Natural killer cell (primary cell): ENCODE results near the gene ADIPOR2. TPM values are rescaled to one million over a fixed set of nuclear protein-coding genes. Genes with fewer than 3 reads are reported as not detected.

ENCODE experiments used
- ATAC-seq, 3 donors: fragments of 150-1000 bp in 2 of 3; fragments of 200-7000 bp in 1 of 3; cut with Tn5 transposase; 1 replicate in 1 of 3; 2 replicates in 2 of 3; pipeline ENCODE4 v1.10.0; 2021; ENCODE audit warnings: mild to moderate bottlenecking in 2 of 3, moderate library complexity in 2 of 3
- DNase-seq, 2 donors: peaks; one replicate each; pipeline versions ENCODE4 v3.0.0 to v3.0.0-alpha.2; 2013 to 2021; ENCODE audit warnings: mixed read lengths in 1 of 2
- H3K27ac ChIP-seq: one replicate; pipeline ENCODE4 v1.5.1; 2013; ENCODE audit warnings: mild to moderate bottlenecking, low read length
- H3K27me3 ChIP-seq: one replicate; pipeline ENCODE4 v1.6.1; 2013; ENCODE audit warnings: low read length; ENCODE audit not compliant: control insufficient read depth, insufficient read depth
- H3K36me3 ChIP-seq: one replicate; pipeline ENCODE4 v1.6.1; 2013; ENCODE audit warnings: low read length; ENCODE audit not compliant: control insufficient read depth, insufficient read depth
- H3K4me1 ChIP-seq: one replicate; pipeline ENCODE4 v1.6.1; 2013; ENCODE audit warnings: low read length; ENCODE audit not compliant: control insufficient read depth, insufficient read depth
- H3K4me3 ChIP-seq: one replicate; pipeline ENCODE4 v1.5.1; 2013; ENCODE audit warnings: low read length
- H3K9me3 ChIP-seq: one replicate; pipeline ENCODE4 v1.6.1; 2013; ENCODE audit warnings: low read length; ENCODE audit not compliant: control insufficient read depth, insufficient read depth
- H3K27ac Mint-ChIP-seq, 2 donors: one replicate each; pipeline ENCODE4 v1.8.0; 2022; ENCODE audit warnings: mild to moderate bottlenecking in 2 of 2, mixed read lengths in 2 of 2, moderate library complexity in 1 of 2
- H3K27me3 Mint-ChIP-seq, 2 donors: one replicate each; pipeline ENCODE4 v1.8.0; 2022; ENCODE audit warnings: low read depth in 2 of 2, mixed read lengths in 2 of 2
- H3K36me3 Mint-ChIP-seq: one replicate; pipeline ENCODE4 v1.8.0; 2022; ENCODE audit warnings: mixed read lengths
- H3K4me1 Mint-ChIP-seq, 2 donors: one replicate each; pipeline ENCODE4 v1.8.0; 2022; ENCODE audit warnings: mixed read lengths in 2 of 2
- H3K4me3 Mint-ChIP-seq: one replicate; pipeline ENCODE4 v1.8.0; 2022; ENCODE audit warnings: mild to moderate bottlenecking, moderate library complexity, mixed read lengths
- H3K9me3 Mint-ChIP-seq, 2 donors: one replicate each; pipeline ENCODE4 v1.8.0; 2022; ENCODE audit warnings: mixed read lengths in 2 of 2
- CTCF ChIP-seq: fragments of 200-600 bp; IDR thresholded peaks from one replicate; pipeline ENCODE4 v1.8.0; 2022; ENCODE audit warnings: antibody characterized with exemption
- WGBS: methylation state at CpG from one replicate; pipeline ENCODE4 v1.1.7; 2013; ENCODE audit warnings: missing lambda C conversion rate; ENCODE audit not compliant: insufficient coverage; 5-methylcytosine and 5-hydroxymethylcytosine counted together
- intact Hi-C: fragments of 100-400 bp; cut with micrococcal nuclease; formaldehyde crosslinking; loops from one replicate; pipeline ENCODE4 v1.14.2; 2022
- total RNA-seq, 4 donors: library from RNA; stranded (reverse); fragments of 120-200 nt in 1 of 4; gene quantifications; one replicate each; pipeline versions ENCODE4 v1.2.3 to v1.2.4, GENCODE V29; 2013 to 2022

Gene ADIPOR2
- total RNA-seq, 3 donors from 2014 or later (not counting 1 experiment from before 2014, with no cell fraction given) = 38.6 to 48.3 (median 44.0) TPM

GRCh38 chr12:1666215-1666614, 24.7 kb upstream of the ADIPOR2 start:
- DNase-seq (no peak), ATAC-seq (no peak)
- WGBS = 73% methylated on average over 3 of the region's 5 CpGs
- Histone ChIP-seq H3K4me3 (no peak overlapping the region), H3K4me1 (peaks cover 54% of the 10 kb centered on the region), H3K27ac (no peak overlapping the region), H3K36me3 (no peaks in the 10 kb centered on the region), H3K9me3 (no peaks in the 10 kb centered on the region), H3K27me3 (no peaks in the 10 kb centered on the region)
- Mint-ChIP-seq H3K27ac (peak overlapping the region; percentile 77 to 93), H3K27me3 (no peaks in the 10 kb centered on the region), H3K4me1 (peaks cover 61 to 71% of the 10 kb centered on the region in 2 donors), H3K4me3 (peak overlapping the region; percentile 39), H3K36me3 (no peaks in the 10 kb centered on the region), H3K9me3 (no peaks in the 10 kb centered on the region)
- no peak for TF ChIP-seq CTCF
- intact Hi-C loops = no loop called here

- H3K36me3 ChIP-seq = no peaks in the 10 kb centered on the region
- 16% methylated on average over 1 of the region's 2 CpGs for WGBS
- Mint-ChIP-seq H3K9me3 (no peaks in the 10 kb centered on the region), H3K4me3 (peak overlapping the region; percentile 67), H3K36me3 (no peaks in the 10 kb centered on the region), H3K27ac (peak overlapping the region; percentile 77 to 93), H3K4me1 (peaks cover 61 to 74% of the 10 kb centered on the region in 2 donors), H3K27me3 (no peaks in the 10 kb centered on the region)
- DNase-seq = peak in 1 of 2 donors; percentile 36
- ATAC-seq = peak in 1 of 3 donors; percentile 29
- no peaks in the 10 kb centered on the region for H3K9me3 ChIP-seq
- H3K27ac ChIP-seq = peak overlapping the region; percentile 54
- peaks cover 50% of the 10 kb centered on the region for H3K4me1 ChIP-seq
- H3K27me3 ChIP-seq = no peaks in the 10 kb centered on the region
- intact Hi-C loops = no loop called here
- no peak overlapping the region for H3K4me3 ChIP-seq
- TF ChIP-seq CTCF = no peak
Measured at GRCh38 chr12:1666685-1667162, 24.1 kb upstream of the ADIPOR2 start.

- peaks cover 55 to 66% of the 10 kb centered on the region in 2 donors for H3K4me1 Mint-ChIP-seq
- no peak for TF ChIP-seq CTCF
- H3K27ac Mint-ChIP-seq = peak overlapping the region; percentile 88 to 93
- 18% methylated on average over 18 of the region's 18 CpGs for WGBS
- Histone ChIP-seq H3K9me3 (no peaks in the 10 kb centered on the region), H3K4me1 (peaks cover 50% of the 10 kb centered on the region), H3K27ac (peak overlapping the region; percentile 58), H3K4me3 (no peak overlapping the region), H3K27me3 (no peaks in the 10 kb centered on the region), H3K36me3 (no peaks in the 10 kb centered on the region)
- intact Hi-C loops = no loop called here
- H3K27me3 Mint-ChIP-seq = no peaks in the 10 kb centered on the region
- peak overlapping the region; percentile 83 for H3K4me3 Mint-ChIP-seq
- no peaks in the 10 kb centered on the region for H3K36me3 Mint-ChIP-seq
- no peak for DNase-seq
- ATAC-seq = peak; percentile 66 to 73 (median 70)
- H3K9me3 Mint-ChIP-seq = no peaks in the 10 kb centered on the region
Measured at GRCh38 chr12:1668833-1669543, 21.9 kb upstream of the ADIPOR2 start.
